CD4-positive, alpha-beta T cell treated with Interleukin-4 for 4 hours (primary cell): ENCODE measurements around the gene NFATC1.

Experiments used
- DNase-seq: peaks from one replicate; pipeline ENCODE4 v3.0.0-alpha.2; 2020

NFATC1 gene

DNA sequence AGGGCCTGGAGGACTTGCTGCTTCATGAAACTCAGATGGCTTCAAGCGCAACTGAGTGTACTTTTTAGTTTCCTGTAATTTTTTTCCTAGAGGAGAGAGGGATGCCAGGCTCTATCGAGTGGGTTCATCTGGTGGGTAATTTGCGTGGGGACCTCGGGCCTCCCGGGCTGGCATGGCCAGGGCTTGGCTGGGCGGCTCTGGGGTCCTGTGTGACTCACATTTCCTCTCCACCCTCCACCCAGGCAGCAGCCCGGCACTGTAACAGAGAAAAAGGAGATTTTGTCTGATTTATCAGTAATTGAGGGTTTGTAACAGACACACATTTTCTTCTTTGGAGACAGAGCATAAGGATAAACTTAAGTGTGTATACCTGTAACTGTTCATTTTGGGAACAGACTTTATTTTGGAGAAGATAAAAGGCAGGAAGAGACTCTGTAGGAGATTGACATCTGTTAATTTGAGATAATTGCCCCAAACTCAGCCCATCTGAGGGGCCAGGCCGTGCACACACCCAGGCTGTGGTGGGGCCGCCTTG lies 64.3 kb downstream of the NFATC1 start:
- no peak for DNase-seq

DNA sequence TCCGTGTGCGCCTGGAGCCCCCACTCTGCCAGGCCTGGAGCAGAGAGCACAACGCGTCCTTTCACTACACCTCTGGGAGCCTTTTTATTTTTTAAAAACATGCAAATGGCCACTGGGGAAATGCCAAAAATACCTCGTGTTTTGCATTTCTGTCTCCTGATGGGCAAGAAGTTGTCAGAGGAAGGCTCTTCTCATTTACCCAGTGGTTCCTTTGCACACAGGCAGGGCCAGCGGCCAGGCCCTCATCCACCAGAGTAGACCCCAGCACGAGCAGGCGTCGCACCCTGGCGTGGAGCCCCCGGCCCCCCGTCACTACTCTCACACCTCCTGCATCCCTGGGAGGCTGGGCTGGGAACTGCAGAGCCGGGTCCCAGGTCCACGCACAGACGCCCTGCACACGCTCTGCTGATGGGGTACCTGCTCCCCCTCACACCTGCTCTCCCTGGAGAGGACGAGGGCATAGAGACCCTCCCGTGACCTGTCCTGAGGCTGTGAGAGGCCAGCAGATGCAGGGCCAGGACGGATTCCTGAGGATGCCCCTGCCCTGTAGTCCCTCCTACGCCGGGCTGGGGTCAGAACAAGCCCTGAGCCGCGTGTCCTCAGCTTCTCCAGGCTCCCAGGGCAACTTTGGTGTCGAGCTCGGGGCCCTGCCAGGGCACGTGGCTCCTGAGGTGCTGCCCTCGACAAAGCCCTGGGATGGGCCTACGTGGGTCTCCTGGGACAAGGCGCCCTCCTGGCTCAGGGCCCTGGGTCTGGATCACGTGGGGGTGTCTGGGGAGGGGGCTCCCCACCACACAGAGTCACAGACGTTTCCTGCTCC lies 65.0 kb downstream of the NFATC1 start:
- DNase-seq: no peak

DNA sequence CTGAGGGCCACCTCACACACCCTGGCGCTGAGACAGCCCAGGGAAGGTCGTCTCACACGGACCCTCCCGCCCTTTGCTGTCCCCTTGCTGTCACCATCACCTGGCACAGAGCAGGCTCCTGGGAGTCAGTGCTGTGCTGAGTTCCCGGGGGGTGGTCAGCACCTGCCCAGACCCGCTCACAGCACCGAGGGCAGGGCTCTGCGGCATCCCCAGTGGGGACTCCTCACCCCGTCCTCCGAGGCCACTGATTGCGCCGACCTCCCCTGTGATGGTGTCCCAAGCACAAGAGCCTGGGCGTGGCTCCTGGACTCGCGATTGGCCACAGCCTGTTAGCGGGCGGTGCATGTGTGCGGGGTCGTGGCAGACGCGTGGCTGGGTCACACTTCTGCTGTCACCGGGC lies 65.9 kb downstream of the NFATC1 start:
- no peak for DNase-seq

DNA sequence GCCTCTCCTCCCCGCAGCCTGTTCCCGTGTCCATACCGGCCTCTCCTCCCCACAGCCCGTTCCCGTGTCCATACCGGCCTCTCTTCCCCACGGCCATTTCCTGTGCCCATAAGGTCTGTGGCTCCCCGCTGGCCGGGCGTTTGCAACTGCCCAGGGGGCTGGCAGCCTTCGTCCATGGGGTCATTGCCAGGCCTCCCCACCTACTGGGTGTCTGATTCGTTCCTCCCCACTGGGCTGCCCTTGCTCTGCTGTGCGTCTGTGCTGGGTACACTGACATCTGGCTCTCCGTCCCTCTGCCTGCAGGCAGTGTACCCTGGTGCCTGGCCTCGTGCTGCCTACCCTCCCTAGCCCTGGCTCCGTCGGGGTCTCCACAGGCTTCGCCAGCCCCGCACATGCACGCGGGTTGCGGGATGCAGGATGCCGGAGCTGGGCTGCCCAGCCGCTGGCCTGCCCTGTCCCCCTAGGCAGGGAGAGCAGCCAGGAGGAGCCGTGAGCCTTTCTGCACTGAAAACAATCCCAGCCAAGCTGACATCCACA lies 67.8 kb downstream of the NFATC1 start:
- DNase-seq: no peak

DNA sequence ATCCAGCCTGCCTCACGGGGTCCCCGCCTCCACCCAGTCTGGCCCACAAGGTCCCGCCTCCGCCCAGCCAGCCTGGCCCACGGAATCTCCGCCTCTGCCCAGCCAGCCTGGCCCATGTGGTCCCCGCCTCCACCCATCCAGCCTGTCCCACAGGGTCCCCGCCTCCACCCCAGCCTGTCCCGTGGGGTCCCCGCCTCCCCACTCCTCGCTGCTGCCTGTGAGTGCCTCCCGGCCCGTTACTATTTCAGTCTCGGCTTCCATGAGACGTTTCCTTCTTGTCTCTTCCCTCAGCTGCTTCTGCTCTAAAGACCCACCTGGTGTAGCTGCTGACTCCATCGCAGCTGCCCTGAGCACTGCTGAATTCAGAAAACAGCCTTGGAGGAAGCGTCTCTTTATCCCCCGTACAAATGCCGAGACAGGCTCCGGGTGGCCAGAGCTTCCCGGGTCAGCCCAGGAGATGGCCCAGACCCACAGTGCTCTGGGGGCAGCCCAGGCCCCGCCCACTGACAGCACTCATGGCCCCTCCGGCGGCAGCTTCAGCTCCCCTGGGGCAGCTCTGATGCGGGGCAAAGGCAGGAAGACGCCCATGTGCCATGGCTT lies 69.8 kb downstream of the NFATC1 start:
- no peak for DNase-seq

DNA sequence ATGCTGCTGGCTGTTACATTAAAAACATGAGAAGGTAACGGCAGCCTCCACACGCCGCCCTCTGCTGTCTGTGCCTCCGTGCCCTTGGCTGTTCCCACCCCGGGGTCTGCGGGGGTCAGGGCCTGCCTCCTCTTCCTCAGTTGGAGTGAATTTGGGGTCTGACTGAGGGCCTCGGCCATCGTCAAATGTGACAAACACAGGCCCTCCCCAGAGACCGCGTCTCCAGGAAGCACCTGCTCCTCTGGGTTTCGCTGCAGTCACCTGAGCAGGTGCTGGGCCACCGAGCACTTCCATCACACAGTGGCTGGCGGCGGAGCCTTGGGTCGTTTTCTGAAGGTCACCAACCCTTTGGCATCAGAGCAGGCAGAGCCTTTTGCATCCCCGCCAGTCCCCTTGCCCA lies 70.9 kb downstream of the NFATC1 start:
- DNase-seq: no peak

DNA sequence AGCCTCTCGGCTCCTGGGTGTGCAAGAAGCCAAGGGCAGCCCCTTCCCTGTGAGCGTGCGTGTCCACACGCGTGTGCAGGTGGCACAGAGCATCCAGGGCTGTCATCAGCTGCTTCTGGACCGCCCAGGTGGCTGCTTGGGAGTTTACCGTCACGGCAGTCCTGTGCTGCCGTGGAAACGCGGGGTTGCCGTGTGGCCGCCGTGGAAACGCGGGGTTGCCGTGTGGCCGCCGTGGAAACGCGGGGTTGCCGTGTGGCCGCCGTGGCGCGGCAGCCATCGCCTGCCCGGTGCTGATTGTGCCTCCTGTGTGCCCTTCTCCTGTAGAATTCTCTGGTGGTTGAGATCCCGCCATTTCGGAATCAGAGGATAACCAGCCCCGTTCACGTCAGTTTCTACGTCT lies 71.4 kb downstream of the NFATC1 start:
- no peak for DNase-seq

DNA sequence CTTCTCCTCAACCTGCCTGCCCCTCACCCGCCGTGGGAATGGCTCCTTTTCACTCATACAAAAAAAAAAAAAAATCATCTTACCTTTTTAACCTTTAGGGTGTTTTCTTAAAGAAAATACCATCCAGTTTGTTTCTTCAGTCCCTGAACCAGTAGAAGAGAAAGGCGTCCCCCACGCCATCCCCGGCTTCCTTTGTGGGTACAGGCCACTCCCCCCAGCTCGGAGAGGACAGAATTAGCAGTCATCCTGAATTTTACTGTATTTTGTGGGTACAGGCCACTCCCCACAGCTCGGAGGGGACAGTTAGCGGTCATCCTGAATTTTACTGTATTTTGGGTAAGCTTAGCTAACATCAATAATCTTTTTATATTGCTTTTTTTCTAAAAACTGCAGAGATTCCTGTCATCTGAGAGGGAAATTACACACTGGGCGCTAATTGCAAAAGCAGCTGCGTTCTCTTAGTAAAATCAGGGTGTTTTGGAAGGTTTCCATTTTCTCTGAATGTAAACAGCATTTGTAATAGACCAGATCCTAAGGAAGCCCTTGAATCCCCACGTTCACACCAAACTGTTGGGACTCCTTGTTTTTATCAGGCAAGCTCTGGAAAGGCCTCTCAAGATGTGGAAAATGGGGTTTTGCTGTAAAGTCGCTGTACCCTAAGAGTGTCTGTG lies 72.5 kb downstream of the NFATC1 start:
- no peak for DNase-seq

DNA sequence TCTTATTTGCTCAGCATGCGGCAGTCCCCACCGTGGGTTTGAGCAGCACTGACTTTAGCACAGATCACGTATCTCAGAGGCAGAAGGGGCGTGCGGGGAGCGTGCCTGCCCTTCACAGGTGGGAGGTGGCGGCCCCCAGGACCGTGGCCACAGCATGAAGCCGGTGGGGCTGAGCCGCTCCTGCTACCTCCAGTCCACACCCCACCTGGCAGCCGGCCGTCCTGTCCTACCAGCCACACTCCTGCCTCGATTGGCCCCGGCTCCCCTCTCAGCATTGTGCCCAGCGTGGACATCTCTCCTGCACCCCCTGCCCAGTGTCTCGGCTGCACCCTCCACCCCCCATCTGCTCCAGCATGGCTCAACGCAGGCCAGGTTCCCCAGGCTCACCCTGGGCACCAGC lies 73.6 kb downstream of the NFATC1 start:
- no peak for DNase-seq

DNA sequence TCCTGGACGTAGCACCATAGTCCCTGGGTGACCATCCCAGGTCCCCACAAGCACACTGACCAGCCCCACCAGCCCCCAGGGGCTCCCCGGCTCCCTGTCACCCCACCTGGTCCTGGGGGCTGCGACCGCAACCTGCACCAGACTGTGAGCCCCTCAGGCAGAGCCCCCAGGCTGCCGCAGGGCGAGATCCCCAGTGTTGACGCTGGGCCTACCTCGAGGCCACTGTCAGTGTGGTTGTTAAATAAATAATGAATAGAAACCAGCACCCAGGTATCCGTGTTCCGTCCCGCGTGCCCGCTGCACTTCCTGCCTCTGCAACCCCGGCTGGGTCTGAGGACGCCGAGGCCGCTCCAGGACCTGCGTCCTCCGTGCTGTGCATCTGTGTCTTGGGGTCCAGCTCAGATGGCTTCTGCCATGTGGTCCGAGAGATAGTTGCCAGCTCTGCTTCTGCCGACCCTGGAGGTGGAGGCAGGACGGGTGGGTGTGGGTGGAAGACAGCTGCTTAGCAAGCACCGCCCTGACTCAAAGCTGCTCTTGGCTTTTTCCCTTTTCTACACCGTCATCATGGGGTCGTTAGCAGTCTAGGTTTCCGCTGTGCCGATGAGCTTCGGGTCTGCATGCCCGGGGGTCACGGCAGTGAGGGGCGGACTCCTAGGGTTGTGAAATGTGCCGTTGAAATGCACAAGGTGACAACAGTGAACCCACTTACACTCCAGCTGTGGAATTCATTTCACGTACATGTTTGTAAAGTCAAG lies 74.2 kb downstream of the NFATC1 start:
- DNase-seq: no peak

DNA sequence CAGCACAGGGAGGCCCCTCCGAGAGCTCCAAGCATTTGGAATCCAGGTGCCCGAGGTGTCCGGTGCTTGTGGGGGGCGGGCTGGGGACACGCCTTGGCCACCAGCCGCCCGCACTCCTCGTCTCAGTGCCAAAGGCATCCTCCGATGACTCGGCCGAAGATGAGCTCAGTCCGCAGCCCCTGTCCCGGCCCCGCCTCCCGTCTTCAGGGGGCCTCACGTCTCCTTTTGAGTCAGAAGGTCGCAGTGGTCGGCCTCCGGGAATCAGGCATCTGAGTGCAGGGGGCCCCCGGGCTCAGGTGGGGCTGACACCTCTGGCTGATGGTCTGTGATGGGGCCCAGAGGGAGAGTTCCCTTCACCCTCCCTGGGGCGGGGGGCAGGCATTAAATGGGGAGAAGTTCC lies 74.8 kb downstream of the NFATC1 start:
- no peak for DNase-seq

DNA sequence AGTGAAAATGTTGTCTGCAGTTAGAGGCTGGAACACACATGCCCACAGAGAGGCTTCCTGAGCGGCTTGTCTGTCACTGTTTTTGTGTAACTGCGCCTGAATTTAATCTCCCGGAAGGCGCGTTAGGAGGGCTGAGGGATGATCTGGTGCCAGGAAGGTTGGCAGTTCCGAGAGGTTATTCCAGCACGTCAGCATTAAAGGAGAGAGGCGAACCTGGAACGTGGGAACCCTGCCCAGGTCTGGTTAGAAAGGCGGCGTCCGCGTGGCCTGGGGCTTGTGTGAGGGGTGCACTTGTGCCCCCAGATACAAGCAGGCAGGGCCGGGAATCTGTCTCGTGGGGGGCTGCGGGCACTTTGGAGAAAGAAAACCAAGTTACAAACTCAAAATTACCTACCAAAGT lies 75.3 kb downstream of the NFATC1 start:
- no peak for DNase-seq

DNA sequence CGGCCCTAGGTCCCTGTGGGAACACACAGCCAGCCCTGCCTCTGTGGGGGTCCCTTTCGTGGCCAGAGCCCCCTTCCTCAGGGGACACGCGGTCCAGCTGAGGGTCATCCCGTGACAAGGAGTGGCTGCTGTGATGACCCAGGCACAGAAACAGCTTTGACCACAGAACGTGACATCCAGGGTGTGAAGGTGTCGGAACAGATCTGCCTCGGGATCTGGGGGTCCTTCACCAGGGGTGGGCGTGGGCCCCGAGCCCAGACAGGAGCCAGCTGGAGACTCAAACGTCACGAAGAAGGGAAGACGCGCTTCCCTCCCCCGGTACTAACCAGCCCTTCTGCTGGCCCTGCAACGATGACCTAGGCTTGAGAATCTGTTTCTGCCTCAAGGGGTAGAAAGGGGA lies 75.9 kb downstream of the NFATC1 start:
- DNase-seq: no peak

DNA sequence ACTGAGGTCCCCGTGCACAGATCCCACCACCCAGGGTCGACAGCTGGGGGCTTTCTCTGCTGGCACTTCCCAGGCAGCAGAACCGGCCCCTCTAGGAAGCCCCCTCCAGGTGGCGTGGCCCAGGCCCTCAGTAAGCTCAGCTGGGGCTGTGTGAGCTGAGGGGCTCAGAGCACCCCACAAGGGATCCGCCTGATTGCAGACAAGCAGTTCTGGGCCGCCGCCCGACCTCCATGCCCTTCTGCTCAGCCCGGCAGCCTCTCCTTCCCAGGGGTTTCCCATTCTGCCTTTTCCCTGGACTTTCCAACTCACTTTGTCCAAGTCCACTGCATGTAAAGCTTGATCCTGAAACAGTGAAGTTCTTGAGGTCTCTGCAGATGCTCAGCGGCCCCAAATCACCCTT lies 76.4 kb downstream of the NFATC1 start:
- DNase-seq: no peak

DNA sequence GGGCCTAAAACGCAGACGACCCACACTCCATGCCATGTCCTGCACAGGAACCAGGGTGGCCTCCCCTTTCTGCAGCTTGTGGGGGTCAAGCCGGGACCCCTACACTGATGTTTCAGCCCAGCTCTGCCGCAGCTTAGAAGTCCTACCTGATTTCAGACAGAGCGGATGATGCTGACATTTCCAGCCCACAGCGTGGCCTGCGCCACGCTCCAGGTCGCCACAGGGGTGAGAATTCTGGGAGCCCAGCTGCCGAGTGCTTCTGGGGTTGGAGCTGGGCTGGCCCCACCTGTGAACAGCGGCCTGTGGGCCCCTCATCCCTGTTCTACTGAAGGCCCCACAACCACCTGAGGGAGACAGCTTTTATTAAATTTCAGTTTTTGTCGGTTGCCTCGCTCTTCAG lies 77.2 kb downstream of the NFATC1 start:
- DNase-seq: no peak

DNA sequence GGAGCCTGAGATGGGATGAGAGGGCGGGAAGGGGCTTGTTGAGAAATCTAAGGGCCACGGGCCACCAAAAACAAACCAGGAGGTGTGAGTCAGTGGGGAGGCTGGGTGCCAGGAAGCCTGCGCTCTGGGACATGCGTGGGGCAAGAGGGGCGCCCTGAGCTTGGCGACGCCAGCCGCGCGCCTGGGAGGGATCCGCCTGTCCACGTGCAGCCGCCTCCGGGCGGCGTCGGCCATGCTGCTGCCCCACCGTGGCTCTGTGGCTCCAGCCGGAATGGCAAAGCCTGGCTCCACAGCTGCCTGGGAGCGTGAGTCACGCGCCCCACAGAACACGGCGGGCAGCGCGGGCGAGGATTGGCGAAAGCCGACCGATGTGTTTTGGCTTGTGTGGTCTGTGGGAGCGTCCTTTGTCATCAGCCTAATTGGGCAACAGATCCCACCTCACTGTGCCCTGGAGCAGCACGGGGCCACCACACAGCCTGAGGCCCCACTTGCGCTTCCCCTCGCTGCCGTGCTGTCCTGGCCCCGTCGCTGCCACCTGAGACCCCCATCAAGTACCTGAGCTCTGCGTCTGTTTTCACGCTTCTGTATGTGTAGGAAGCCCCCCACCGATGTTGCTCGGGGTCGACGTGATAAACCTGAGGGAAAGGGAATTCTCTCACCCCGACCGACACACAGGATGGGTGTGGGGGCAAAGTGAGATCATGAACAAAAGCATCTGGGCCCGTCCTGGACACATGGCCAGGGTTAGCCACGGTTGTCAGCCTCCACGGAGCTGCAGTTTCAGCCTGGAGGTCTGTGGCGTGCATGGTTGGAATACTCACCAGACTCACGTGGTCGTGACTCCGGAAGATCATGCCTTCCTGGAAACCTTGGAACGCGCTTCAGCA lies 80.5 kb downstream of the NFATC1 start:
- DNase-seq: no peak

DNA sequence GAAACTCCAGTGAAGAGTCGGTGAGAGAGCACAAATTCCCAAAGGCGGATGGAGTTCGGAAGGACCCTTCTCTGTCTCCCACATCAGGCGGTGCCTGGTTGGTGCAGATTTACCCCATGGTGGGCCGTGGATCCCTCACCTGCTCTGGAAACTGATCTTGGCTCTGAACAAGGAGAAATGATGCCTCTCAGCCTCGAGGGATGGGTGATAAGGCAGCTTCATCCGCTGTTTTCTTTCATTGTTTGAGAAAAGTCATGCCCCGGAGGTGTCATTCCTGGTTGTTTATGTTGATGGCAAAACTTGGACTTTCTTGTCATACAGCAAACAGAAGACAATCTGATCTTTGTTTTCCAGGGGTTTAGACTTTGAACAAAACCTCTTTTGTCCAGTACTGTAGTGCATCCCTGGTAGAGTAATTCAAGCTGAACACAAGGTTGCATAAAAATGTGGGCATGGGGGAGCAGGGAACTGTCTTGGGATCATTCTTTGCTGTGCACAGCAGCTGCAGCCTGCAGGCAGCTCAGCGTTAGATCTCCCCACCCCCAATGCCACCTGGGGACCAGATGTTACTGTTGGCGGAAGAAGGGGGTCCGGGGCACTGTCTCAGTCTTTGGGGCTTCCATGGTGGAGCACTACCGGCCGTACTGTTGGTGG lies 81.3 kb downstream of the NFATC1 start:
- DNase-seq: no peak

DNA sequence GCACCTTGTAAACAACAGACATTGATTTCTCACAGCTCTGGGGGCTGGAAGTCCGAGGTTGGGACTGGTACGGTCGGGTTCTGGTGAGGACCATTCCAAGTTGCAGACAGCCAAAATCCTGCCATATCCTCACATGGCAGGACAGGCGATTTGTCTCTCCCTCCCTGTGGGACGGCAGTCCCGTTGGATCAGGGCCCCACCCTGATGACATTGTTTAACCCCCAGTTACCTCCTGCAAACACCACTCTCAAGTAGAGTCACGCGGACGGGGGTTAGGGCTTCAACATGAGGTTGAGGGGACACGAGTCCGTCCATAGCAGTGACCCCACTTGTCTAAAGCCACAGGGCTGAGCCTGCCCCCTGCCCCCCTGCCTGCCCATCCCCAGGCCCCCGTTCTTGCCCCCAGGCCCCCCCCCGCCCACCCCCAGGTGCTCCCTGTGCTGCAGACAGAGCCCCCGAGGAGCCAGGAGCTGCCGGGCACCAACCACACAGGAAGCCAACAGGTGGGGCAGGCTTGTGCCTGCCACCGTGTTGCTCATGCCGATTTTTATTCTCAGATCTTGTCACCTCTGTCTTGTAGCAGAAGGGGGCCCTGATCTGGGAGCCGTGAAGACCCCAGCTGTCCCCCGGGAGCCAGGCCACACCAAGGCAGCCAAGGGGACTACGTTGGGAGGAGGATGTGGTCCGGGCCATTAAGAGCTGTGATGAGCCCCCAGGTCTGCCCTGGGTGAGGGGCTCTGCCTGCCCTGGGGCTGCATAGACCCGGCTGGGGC lies 82.2 kb downstream of the NFATC1 start:
- DNase-seq: no peak

DNA sequence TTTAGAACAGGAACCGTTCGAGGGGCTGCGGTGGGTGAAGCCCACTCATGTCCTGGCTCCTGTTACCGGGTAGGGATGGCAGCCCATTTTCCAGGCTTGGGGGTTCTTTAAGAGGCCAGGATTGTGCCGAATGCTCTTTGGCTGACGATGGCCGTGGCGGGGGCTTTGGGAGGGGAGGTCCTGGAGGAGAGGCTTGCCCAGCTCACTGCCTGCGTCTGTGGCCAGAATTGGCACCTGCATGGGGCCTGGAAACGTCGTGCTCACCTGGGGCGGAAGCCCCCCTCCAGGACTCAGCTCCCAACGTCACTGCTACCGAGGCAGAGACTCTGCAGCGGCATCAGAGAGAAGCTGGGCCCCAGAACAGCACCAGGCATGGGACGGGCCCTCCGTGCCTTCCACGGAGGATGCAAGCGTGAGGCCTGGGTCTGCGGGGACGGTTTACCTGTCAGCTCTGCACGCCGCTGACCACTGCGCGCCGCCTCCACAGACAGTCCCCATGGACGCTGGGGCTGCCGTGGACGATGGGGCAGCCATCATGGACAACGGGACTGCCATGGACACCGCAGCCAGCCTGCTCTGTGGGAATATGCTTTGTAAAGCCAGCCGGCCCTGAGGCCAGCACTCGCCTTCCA lies 82.9 kb downstream of the NFATC1 start:
- no peak for DNase-seq
